ENCODE data around the gene PHKG1.
"Not testable (repeated sequence)": the region's sequence is repeated elsewhere in the genome, so short reads cannot be mapped to it uniquely, and the experiment has no call there.

GRCh38 chr7:56045758-56046157, 47.0 kb downstream of the PHKG1 start:
- TF ChIP-seq POLR2AphosphoS5 (IDR thresholded peaks at IDR 0.05; ENCODE audit: low read depth); CTCF (IDR thresholded peaks at IDR 0.05; ENCODE audit: insufficient read depth, low read length); REST (IDR thresholded peaks at IDR 0.05; ENCODE audit: insufficient replicate concordance, low read depth); GABPA (IDR thresholded peaks at IDR 0.05; ENCODE audit: low read depth); SPI1 (IDR thresholded peaks at IDR 0.05; ENCODE audit: borderline replicate concordance, low read depth): not testable (repeated sequence)
